ENCODE results near the gene C10orf90.

The C10orf90 gene

GRCh38 chr10:126400641-126401040 lies 269.9 kb downstream of the C10orf90 start:
- TF ChIP-seq, protein P1, sequence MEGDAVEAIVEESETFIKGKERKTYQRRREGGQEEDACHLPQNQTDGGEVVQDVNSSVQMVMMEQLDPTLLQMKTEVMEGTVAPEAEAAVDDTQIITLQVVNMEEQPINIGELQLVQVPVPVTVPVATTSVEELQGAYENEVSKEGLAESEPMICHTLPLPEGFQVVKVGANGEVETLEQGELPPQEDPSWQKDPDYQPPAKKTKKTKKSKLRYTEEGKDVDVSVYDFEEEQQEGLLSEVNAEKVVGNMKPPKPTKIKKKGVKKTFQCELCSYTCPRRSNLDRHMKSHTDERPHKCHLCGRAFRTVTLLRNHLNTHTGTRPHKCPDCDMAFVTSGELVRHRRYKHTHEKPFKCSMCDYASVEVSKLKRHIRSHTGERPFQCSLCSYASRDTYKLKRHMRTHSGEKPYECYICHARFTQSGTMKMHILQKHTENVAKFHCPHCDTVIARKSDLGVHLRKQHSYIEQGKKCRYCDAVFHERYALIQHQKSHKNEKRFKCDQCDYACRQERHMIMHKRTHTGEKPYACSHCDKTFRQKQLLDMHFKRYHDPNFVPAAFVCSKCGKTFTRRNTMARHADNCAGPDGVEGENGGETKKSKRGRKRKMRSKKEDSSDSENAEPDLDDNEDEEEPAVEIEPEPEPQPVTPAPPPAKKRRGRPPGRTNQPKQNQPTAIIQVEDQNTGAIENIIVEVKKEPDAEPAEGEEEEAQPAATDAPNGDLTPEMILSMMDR (IDR thresholded peaks at IDR 0.05; ENCODE audit: low read depth, low read length, missing control alignments) = no peak
- DNase-seq (ENCODE audit: extremely low read depth, low read depth) = no peak
- H3K4me3 ChIP-seq (replicated peaks; ENCODE audit: low read depth, low read length) = no peak overlapping the region

- no peak for DNase-seq (ENCODE audit: extremely low read depth, low read depth)
- H3K4me3 ChIP-seq (replicated peaks; ENCODE audit: low read depth, low read length) = no peak overlapping the region
- TF ChIP-seq, protein P1 (IDR thresholded peaks at IDR 0.05; ENCODE audit: low read depth, low read length, missing control alignments) = no peak
Observed at GRCh38 chr10:126398924-126399323, 271.6 kb downstream of the C10orf90 start.

- H3K4me3 ChIP-seq (replicated peaks; ENCODE audit: low read depth, low read length) = no peak overlapping the region
- TF ChIP-seq, protein P1 (IDR thresholded peaks at IDR 0.05; ENCODE audit: low read depth, low read length, missing control alignments) = no peak
- no peak for DNase-seq (ENCODE audit: extremely low read depth, low read depth)
Observed at GRCh38 chr10:126398383-126398743, 272.1 kb downstream of the C10orf90 start.

DNA sequence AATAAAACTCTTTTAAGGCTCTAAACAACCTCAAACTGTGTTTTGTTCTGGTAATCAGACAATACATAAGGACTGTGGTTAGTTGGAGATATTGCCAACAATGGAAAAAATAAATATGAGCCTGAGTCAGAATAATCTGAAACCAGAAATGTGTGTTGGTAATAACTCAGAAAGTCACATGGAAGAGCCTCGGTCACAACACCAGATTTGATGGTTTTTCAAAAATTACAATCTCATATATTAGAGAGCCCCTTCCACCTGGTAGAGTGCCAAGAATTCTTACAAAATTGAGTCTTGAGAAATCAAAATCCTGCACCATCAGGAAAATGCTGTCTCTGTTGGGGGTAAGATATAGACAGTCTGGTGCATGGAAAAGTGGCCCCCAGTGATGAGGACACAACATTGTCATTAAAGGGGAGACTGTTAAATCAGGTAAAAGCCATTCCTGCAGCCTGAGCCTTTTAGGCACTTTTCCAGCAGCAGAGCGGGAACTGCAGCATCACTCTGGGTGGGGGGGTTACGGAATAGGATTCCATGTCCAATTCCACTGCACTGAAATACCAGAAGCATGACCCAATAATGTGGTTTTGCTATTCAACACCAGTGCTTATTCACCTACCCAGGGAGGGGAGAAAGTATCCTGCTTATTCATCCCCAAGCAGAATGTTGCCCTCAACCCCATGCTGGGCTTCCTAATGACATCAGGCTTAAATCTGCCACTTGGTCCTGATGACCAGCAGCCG lies 272.7 kb downstream of the C10orf90 start:
- H3K4me3 ChIP-seq (replicated peaks; ENCODE audit: low read depth, low read length) = no peak overlapping the region
- DNase-seq (ENCODE audit: extremely low read depth, low read depth) = peak; percentile 83
- TF ChIP-seq, protein P1 (IDR thresholded peaks at IDR 0.05; ENCODE audit: low read depth, low read length, missing control alignments) = no peak

DNA sequence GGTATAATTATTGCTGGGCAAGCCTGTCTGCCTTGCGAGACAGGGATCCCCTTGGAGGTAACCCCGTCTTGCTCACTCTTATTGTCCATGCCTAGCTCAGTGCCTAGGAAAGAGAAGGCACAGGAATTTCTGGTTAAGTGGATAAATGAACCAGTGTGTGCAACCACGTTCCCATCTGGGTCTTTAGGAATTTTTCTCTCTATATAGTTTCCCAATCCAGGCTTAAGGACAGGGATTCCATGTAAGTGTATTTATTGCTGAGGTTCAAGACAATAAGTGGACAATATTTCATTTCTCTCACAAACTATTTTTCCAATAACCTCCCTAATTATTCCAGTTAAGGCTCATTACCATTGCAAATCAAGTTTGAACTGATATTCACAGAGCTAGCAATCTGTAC lies 273.3 kb downstream of the C10orf90 start:
- TF ChIP-seq, protein P1 (IDR thresholded peaks at IDR 0.05; ENCODE audit: low read depth, low read length, missing control alignments) = no peak
- H3K4me3 ChIP-seq (replicated peaks; ENCODE audit: low read depth, low read length) = no peak overlapping the region
- DNase-seq (ENCODE audit: extremely low read depth, low read depth) = no peak

DNA sequence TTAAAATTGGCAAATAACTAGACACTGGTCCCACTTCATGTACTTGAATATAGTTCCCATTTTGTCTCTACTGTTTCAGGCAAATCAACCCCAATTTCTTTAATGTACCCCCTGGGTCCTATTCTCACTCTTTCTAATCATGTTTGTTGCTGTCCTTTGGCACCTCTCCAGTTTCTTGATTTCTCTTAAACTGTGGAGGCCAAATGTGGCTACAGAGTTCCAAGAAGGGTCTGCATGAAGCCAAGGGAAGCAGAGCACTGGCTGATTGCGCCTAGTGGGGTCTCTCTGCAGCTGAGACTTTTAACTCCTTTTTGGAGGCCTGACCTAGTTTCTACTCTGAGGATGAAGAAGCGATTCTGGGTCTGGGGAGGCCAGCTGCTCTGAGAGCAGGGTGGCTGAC lies 275.5 kb downstream of the C10orf90 start:
- no peak for DNase-seq (ENCODE audit: extremely low read depth, low read depth)
- TF ChIP-seq, protein P1 (IDR thresholded peaks at IDR 0.05; ENCODE audit: low read depth, low read length, missing control alignments) = no peak
- H3K4me3 ChIP-seq (replicated peaks; ENCODE audit: low read depth, low read length) = no peak overlapping the region

GRCh38 chr10:126393076-126393475 lies 277.4 kb downstream of the C10orf90 start:
- H3K4me3 ChIP-seq (replicated peaks; ENCODE audit: low read depth, low read length) = no peak overlapping the region
- TF ChIP-seq, protein P1 (IDR thresholded peaks at IDR 0.05; ENCODE audit: low read depth, low read length, missing control alignments) = no peak
- DNase-seq (ENCODE audit: extremely low read depth, low read depth) = no peak
